Lung (tissue), 12 donors: ENCODE results near the gene ERAP2. TPM values are rescaled to one million over a fixed set of nuclear protein-coding genes. Genes with fewer than 3 reads are reported as not detected.

Experiments used
- ATAC-seq: fragments of 200-7000 bp; cut with Tn5 transposase; one replicate; pipeline ENCODE4 v1.9.1; 2020; ENCODE audit warnings: moderate number of reproducible peaks; ENCODE audit not compliant: insufficient read depth, low FRiP score
- DNase-seq, 3 donors: peaks; one replicate each; pipeline ENCODE4 v3.0.0-alpha.2; 2013 to 2017
- H3K27ac ChIP-seq, 2 donors: one replicate each; pipeline ENCODE4 v1.5.1; 2013; ENCODE audit warnings: mild to moderate bottlenecking in 2 of 2, moderate library complexity in 2 of 2, control low read depth in 1 of 2, inconsistent platforms in 1 of 2, low read depth in 1 of 2, low read length in 1 of 2
- H3K27me3 ChIP-seq, 3 donors: one replicate each; pipeline ENCODE4 v1.5.1; 2013; ENCODE audit warnings: low read length in 2 of 3; ENCODE audit not compliant: control insufficient read depth in 3 of 3, insufficient read depth in 3 of 3
- H3K36me3 ChIP-seq, 4 donors: one replicate each; pipeline ENCODE4 v1.5.1; 2013; ENCODE audit warnings: low read length in 4 of 4, mild to moderate bottlenecking in 1 of 4, moderate library complexity in 1 of 4; ENCODE audit not compliant: control insufficient read depth in 4 of 4, insufficient read depth in 4 of 4
- H3K4me1 ChIP-seq, 5 donors: one replicate each; pipeline ENCODE4 v1.5.1; 2013; ENCODE audit warnings: low read length in 5 of 5, mild to moderate bottlenecking in 2 of 5, moderate library complexity in 1 of 5; ENCODE audit not compliant: control insufficient read depth in 5 of 5, insufficient read depth in 5 of 5
- H3K4me3 ChIP-seq: one replicate; pipeline ENCODE4 v1.5.1; 2013; ENCODE audit warnings: mild to moderate bottlenecking, control low read depth, moderate library complexity
- H3K9ac ChIP-seq, 2 donors: one replicate each; pipeline ENCODE4 v1.5.1; 2013; ENCODE audit warnings: low read length in 2 of 2, control low read depth in 1 of 2; ENCODE audit not compliant: insufficient read depth in 1 of 2
- H3K9me3 ChIP-seq, 4 donors: one replicate each; pipeline ENCODE4 v1.5.1; 2013; ENCODE audit warnings: low read length in 3 of 4, mild to moderate bottlenecking in 1 of 4, moderate library complexity in 1 of 4; ENCODE audit not compliant: control insufficient read depth in 4 of 4, insufficient read depth in 3 of 4
- WGBS, 2 donors: extraction: QIAGEN DNeasy Blood & Tissue Kit; methylation state at CpG; one replicate each; pipeline ENCODE4 v1.1.7; 2013; 5-methylcytosine and 5-hydroxymethylcytosine counted together
- polyA plus RNA-seq, 2 donors: library from polyadenylated mRNA; stranded (reverse); fragments of 200-250 nt; gene quantifications; one replicate each; pipeline ENCODE4 v1.2.1, GENCODE V29; 2013
- total RNA-seq, 2 donors: library from RNA; depleted of rRNA in 1 of 2; stranded (reverse); fragments of >200 nt in 1 of 2; gene quantifications; one replicate each; pipeline ENCODE4 v1.2.1, GENCODE V29; 2014 to 2021
- TF ChIP-seq, protein P1 (sequence below): IDR thresholded peaks from 2 replicates; pipeline ENCODE4 v1.5.1; 2012; ENCODE audit warnings: mild to moderate bottlenecking; ENCODE audit errors: control extremely low read depth, extremely low read depth
- donor health status: control.
- donor health status: control.
- donor health status: Bipolar disorder and iron deficiency.
- donor health status: healthy.
- donor health status: DM: yes; HTN: yes; CAD: no.

ERAP2 gene
- total and polyA plus RNA-seq, 4 donors, result 2.8 to 19.8 (median 8.2) TPM

DNA sequence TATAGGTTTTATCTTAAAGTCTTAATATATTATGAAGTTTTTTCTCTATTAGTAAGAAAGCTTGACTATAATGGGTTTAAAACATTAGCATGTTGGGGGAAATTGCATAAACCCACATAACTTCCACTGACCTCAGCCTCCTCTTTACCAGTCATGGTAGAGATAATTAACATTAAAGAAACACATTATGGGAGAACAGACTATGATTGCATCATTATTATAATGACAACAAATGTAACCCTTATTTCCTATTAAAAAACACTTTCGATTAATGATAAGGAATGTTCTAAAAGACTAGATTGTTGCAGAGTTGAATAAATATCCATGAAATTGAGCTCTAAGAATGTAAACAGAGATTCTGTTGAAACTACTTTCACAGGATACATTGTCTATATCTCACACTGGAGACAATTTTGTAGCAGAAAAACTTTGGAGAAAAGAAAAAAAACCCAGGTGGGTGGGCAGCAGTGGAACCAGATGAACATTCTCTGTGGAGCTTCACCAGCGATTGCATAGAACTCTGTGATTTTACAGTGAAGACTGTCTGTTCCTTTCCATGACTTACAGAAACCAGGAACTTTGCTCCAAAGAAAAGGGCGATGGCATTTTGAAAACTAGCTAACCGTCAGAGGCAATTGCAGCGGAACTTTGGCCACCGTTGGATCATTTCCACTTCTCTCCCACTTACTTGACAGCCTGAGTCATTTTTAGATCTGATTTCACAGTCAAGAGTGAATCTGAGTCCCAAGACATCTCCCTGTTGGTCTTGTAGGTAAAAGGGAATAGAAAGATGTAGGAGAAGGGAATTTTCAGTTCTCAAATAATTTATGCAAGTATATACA is 21.0 kb upstream of the ERAP2 start:
- Histone ChIP-seq H3K36me3 (no peaks in the 10 kb centered on the region), H3K27ac (no peak overlapping the region), H3K9me3 (no peaks in the 10 kb centered on the region), H3K27me3 (no peaks in the 10 kb centered on the region), H3K9ac (no peak overlapping the region), H3K4me1 (peaks cover 0 to 20% (median 0%) of the 10 kb centered on the region in 5 donors), H3K4me3 (no peak overlapping the region)
- 34 to 58% methylated on average over 6 of the region's 6 CpGs for WGBS, 2 donors
- TF ChIP-seq, protein P1, sequence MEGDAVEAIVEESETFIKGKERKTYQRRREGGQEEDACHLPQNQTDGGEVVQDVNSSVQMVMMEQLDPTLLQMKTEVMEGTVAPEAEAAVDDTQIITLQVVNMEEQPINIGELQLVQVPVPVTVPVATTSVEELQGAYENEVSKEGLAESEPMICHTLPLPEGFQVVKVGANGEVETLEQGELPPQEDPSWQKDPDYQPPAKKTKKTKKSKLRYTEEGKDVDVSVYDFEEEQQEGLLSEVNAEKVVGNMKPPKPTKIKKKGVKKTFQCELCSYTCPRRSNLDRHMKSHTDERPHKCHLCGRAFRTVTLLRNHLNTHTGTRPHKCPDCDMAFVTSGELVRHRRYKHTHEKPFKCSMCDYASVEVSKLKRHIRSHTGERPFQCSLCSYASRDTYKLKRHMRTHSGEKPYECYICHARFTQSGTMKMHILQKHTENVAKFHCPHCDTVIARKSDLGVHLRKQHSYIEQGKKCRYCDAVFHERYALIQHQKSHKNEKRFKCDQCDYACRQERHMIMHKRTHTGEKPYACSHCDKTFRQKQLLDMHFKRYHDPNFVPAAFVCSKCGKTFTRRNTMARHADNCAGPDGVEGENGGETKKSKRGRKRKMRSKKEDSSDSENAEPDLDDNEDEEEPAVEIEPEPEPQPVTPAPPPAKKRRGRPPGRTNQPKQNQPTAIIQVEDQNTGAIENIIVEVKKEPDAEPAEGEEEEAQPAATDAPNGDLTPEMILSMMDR, result no peak
- DNase-seq (peak in 2 of 3 donors; percentile 39 to 41), ATAC-seq (peak; percentile 6)

DNA sequence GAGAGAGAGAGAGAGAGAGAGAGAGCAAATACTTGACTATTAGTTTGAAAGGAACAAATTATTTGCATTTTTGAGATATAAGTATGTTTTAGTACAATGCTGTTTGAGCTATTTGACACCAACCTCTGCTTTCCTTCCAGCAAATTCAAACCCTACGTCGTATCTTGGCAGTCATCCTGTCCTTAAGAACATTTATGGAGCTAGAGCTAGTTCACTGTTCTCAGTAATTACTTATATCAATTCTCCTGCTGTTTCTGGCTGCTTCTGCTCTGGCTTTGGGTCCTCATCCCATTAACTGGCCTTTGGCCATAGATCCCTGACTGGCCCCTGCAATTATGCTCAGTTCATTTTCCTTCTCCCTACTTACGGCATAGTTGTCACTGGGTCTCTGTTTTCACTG is 19.9 kb upstream of the ERAP2 start:
- TF ChIP-seq, protein P1, result no peak
- peak; percentile 49 to 91 (median 80) for DNase-seq
- Histone ChIP-seq H3K27ac (no peak overlapping the region), H3K27me3 (no peaks in the 10 kb centered on the region), H3K4me1 (peaks cover 0 to 20% (median 0%) of the 10 kb centered on the region in 5 donors), H3K9me3 (no peaks in the 10 kb centered on the region), H3K9ac (no peak overlapping the region), H3K4me3 (no peak overlapping the region), H3K36me3 (no peaks in the 10 kb centered on the region)
- 77 to 90% methylated on average over 3 of the region's 3 CpGs for WGBS, 2 donors
- ATAC-seq, result no peak

DNA sequence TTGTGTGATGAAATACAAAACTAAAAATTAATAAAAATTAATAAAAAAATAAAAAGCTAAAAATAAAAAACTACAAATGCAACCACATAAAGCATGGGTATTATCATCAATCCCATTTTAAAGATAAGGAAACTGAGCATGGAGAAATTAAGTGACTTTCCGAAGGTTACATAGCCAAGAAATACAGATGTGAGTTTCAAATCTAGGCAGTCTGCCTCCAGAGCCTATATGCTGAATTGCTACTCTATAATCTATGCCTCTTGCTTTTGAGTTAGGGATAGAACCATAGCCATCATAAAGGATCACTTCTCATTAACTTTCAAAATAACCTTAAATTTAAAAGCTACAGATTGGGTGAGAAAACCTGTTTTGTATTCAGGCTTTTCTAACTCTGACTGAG is 18.8 kb upstream of the ERAP2 start:
- Histone ChIP-seq H3K4me1 (peaks cover 0 to 20% (median 0%) of the 10 kb centered on the region in 5 donors), H3K27me3 (no peaks in the 10 kb centered on the region), H3K4me3 (no peak overlapping the region), H3K9ac (no peak overlapping the region), H3K36me3 (no peaks in the 10 kb centered on the region), H3K9me3 (no peaks in the 10 kb centered on the region), H3K27ac (no peak overlapping the region)
- WGBS, 2 donors, result 97 to 98% methylated on average over 1 of the region's 1 CpG
- no peak for ATAC-seq
- DNase-seq, result no peak
- TF ChIP-seq, protein P1, result no peak
